Activated naive CD8-positive, alpha-beta T cell treated with anti-CD3 and anti-CD28 coated beads, Interleukin-2, amount 50 U/mL, for 16 hours (primary cell): ENCODE measurements around the gene NOS2.

Source experiments
- DNase-seq: peaks from one replicate; pipeline ENCODE4 v3.0.0-alpha.2; 2020; ENCODE audit warnings: low read depth, low spot score

The NOS2 gene

DNA sequence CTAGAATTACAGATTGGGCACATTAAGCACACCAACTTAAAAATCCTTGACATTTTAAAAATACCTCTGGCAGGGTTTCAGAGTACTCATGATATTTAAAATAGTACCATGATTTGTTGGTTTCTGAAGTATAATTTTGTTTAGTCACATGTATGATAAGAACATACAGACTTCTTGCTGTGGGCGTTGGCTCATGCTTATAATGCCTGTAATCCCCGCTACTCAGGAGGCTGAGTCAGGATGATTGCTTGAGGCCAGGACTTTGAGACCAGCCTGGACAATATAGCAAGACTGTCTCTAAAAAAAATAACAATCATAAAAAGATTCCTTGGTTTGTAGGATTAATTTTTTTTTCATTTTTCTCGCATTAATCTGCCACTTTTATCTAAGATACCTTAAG, 78.5 kb downstream of the NOS2 start:
- DNase-seq = no peak
